ENCODE data around the gene HADHB. TPM values are rescaled to one million over a fixed set of nuclear protein-coding genes. Genes with fewer than 3 reads are reported as not detected.
"Not testable (repeated sequence)": the region's sequence is repeated elsewhere in the genome, so short reads cannot be mapped to it uniquely, and the experiment has no call there.

HADHB gene
- polyA plus RNA-seq, 1 of the 3 experiments (the other 2 are of a cell fraction) = 108 TPM

GRCh38 chr2:26327291-26328272 lies 82.8 kb downstream of the HADHB start:
- ChIA-PET CTCF (interaction anchor here (1.2 to 5.3 kb wide), 4 partner anchors 11 to 128 kb away, joined by 3 to 68 read pairs (median 4); no protein-coding TSS in a partner anchor), POLR2A (no interaction called here)
- H3F3A ChIP-seq (replicated peaks; ENCODE audit: insufficient read depth) = peaks cover 6% of the 10 kb centered on the region
- H3K36me3 ChIP-seq (replicated peaks in 1 of 2; ENCODE audit: control insufficient read depth in 1 of 2, insufficient read depth in 2 of 2, low read length in 1 of 2) = no peaks in the 10 kb centered on the region
- no peaks in the 10 kb centered on the region for H4K20me1 ChIP-seq (ENCODE audit: insufficient read depth)
- no peaks in the 10 kb centered on the region for H3K4me1 ChIP-seq (ENCODE audit: control insufficient read depth in 1 of 2, insufficient read depth in 2 of 2, low read depth in 1 of 2, low read length in 1 of 2)
- no peak overlapping the region for H3K4me2 ChIP-seq
- no peaks in the 10 kb centered on the region for H3K79me2 ChIP-seq (ENCODE audit: insufficient read depth)
- DNase-seq = no peak
- H3K9me3 ChIP-seq = no peaks in the 10 kb centered on the region
- H3K9ac ChIP-seq = no peak overlapping the region
- H2AFZ ChIP-seq (ENCODE audit: low read depth) = no peak overlapping the region
- no peaks in the 10 kb centered on the region for H3K9me2 ChIP-seq
- 51% methylated on average over 5 of the region's 5 CpGs for WGBS (ENCODE audit: low lambda C conversion rate)
- TF ChIP-seq RXRA (IDR thresholded peaks at IDR 0.05; ENCODE audit: borderline replicate concordance, low read depth) (no peak), SMC3 (IDR thresholded peaks at IDR 0.05; ENCODE audit: low read depth, low read length) (no peak), TAF1 (IDR thresholded peaks at IDR 0.05; ENCODE audit: borderline replicate concordance, low read depth, low read length) (no peak), GABPA (IDR thresholded peaks at IDR 0.05; ENCODE audit: low read depth) (no peak), EP300 (IDR thresholded peaks at IDR 0.05; ENCODE audit: borderline replicate concordance in 1 of 2, low read depth in 1 of 2, low read length in 1 of 2) (no peak), PBX3 (IDR thresholded peaks at IDR 0.05) (no peak), MXI1 (IDR thresholded peaks at IDR 0.05; ENCODE audit: low read depth, low read length) (no peak), USF1 (IDR thresholded peaks at IDR 0.05; ENCODE audit: borderline replicate concordance, low read depth) (no peak), ELF1 (IDR thresholded peaks at IDR 0.05) (no peak)
- no peak overlapping the region for H3K4me3 ChIP-seq (ENCODE audit: low read depth in 2 of 2, low read length in 1 of 2)
- no peak overlapping the region for H3K27ac ChIP-seq (ENCODE audit: low read depth in 2 of 2, low read length in 1 of 2)
- H3K27me3 ChIP-seq (ENCODE audit: insufficient read depth) = no peaks in the 10 kb centered on the region

- H3K27ac ChIP-seq (ENCODE audit: low read depth in 2 of 2, low read length in 1 of 2); H3K79me2 ChIP-seq (ENCODE audit: insufficient read depth); H3K4me1 ChIP-seq (ENCODE audit: control insufficient read depth in 1 of 2, insufficient read depth in 2 of 2, low read depth in 1 of 2, low read length in 1 of 2); H2AFZ ChIP-seq (ENCODE audit: low read depth); H3K4me3 ChIP-seq (ENCODE audit: low read depth in 2 of 2, low read length in 1 of 2); H3F3A ChIP-seq (replicated peaks; ENCODE audit: insufficient read depth); POLR2A ChIA-PET; H3K4me2 ChIP-seq; H3K9ac ChIP-seq; H3K36me3 ChIP-seq (replicated peaks in 1 of 2; ENCODE audit: control insufficient read depth in 1 of 2, insufficient read depth in 2 of 2, low read length in 1 of 2); H3K9me3 ChIP-seq; H3K27me3 ChIP-seq (ENCODE audit: insufficient read depth); H3K9me2 ChIP-seq; DNase-seq; H4K20me1 ChIP-seq (ENCODE audit: insufficient read depth): not testable (repeated sequence)
- 86% methylated on average over 4 of the region's 4 CpGs for WGBS (ENCODE audit: low lambda C conversion rate)
- CTCF ChIA-PET = interaction anchor here (0.6 to 5.3 kb wide), 6 partner anchors 12 to 249 kb away, joined by 3 to 68 read pairs (median 4); no protein-coding TSS in a partner anchor
Observed at GRCh38 chr2:26329083-26329482, 84.3 kb downstream of the HADHB start.
